ENCODE results near the gene CALN1.

CALN1 gene

DNA sequence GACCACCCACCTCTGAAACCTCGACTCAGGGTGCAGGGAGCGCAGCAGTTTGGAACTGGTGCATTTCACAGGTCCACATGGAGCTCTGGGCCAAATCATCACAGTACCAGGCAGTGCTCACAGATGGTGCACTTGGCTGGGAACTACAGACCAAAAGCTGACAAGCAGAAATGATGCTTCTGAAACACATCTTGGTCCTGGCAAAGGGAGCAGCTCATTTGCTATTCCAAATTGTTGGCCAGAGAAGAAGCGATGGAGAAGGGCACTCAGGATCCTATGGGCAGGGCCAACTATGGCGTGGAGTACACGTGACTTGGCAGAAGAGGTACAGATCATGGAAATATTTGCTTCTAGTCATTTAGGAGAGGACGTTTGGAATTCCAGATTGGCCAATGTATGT, 383.9 kb downstream of the CALN1 start:
- no peak for DNase-seq

DNA sequence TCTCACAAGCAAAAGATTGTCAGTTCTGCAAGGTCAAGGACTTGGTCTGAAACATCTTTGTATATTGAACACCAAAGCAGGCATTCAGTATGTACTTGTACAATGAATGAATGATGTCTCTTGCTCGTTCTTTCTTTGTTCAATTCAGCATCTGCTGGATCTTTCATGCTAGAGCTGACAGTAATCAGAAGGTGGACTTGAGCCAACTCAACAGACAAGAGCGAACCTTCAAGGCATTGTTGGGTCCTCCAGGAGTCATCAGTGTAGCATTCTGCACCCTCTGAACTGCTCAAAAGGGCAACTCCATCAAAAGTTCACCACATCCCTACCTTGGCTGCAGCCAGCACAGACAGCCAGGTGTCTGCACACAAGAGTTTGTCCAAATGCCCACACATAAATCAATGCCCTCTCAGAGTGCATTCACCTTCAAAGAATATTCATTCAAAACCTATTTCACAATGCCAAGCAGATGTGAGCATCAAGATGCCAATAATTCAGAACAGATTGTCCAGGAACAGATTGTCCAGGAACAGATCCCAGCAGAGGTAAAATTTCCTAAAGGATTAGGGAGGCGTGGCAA, 386.7 kb downstream of the CALN1 start:
- DNase-seq: no peak

DNA sequence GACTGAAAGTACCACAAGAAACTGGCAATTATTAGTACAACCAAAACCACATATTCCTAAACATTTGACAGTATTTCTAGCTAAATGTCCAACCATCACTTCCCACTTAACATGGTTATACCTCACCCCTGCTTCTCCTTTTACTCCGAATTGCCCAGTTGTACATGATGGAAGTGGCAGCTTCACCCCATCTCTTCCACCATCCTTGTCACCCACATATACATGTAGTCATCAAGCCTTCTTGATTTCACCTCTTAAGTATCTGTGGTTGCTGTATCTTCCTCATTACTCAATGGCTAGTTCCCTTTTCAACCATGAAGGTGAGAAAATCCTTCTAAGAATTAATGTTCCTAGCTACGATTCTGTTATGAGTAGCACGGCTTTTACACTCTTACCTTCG, 388.2 kb downstream of the CALN1 start:
- DNase-seq: no peak

DNA sequence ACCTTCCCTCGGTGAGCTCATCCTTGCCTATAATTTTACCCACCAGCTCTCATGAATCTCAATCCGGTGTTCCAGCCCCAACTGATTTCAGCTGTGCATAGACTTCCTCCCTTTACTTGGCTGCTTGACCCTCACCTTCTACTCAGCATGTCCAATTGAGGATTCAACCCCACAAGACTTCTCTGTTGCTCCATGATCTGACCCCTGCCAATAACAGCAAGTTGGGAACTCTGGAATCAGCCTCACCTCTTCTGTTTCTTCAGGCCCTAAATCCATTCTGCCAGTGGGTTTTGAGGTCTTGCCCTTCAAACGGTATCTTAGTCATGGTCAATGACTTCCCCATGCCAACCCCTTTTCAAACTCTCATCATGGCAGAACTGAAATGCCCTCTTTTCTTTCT, 390.4 kb downstream of the CALN1 start:
- no peak for DNase-seq

DNA sequence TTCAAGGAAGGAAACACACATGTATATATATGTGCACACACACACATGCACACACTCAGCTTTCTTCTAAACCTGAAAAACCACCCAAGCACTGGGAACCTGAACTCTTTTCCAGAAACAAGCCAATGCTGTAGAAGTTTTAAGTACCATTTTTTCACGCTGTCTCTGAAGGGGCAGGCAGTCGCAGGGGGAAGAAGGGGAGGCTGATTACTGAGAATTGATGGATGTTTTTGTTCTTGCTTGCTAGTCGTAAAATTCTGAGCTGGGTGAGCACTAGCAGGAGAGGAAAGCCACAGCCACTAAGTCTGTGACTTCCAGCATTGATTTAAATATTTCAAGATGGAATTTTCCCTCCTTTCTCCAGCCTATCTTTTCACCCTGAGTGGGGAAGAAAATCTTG, 391.8 kb downstream of the CALN1 start:
- no peak for DNase-seq

DNA sequence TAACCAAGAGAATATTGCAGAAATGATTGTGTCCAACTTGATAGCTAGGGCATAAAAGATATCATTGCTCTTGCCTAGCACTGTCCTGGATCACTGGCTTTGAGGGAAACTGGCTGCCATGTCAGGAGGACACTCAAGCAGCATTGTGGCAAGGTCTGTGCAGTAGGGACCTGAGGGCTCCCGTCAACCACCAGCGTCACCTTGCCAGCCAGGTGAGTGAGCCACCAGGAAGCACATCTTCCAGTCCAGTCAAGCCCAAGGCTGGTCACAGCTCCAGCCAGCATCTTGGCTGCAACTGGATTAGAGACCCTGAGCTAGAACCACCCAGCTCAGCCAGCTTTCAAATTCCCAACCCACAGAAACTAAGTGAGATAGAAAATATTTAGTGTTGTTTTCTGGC, 392.7 kb downstream of the CALN1 start:
- DNase-seq: no peak

DNA sequence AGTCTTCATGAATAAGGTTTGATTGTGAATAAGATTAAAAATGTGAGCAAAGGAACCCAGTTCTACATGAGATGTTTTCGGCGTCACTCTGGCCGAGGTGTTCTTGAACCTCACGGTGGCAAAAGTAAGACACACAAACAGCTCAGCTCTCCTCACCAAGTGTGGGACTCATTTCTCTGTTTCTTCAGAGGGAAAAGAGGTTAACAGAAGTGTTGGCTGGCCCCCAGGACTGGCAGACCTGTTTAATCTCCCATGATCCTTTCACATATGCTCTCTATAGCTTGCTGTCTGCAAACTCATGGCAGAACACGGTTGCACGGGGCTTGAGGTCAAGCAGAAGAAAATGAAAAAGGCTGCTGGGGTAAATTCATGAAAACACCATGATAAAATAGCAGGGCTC, 394.4 kb downstream of the CALN1 start:
- no peak for DNase-seq

DNA sequence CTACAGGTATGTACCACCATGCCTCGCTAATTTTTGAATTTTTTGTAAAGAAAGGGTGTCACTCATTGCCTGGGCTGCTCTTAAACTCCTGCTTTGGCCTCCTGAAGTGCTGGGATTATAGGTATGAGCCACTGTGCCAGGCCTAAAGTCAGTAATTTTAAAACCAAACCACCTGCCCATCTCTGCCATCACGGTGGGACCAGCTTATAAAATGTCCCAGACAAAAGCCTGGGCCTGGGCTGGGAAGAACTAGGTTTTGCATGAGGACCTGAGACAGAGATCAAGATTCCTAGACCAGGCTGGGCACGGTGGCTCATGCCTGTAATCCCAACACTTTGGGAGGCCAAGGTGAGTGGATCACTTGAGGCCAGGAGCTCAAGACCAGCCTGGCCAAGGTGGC, 395.6 kb downstream of the CALN1 start:
- DNase-seq: no peak

DNA sequence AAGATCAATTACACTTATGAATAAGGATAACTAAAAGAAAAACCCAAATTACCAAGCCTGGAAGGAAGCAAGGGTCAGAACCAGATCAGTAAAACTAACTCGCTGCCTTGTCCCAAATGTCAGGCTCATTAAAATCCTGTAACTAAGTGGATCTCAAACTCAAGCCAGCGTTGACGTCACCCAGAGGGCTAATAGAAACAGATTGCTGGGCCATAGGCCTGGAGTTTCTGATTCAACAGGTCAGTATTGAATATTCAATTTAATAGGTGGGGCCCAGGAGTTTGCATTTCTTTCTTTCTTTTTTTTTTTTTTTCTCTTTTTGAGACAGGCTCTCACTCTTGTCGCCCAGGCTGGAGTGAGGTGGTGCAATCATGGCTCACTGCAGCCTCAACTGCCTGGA, 397.0 kb downstream of the CALN1 start:
- DNase-seq: no peak

DNA sequence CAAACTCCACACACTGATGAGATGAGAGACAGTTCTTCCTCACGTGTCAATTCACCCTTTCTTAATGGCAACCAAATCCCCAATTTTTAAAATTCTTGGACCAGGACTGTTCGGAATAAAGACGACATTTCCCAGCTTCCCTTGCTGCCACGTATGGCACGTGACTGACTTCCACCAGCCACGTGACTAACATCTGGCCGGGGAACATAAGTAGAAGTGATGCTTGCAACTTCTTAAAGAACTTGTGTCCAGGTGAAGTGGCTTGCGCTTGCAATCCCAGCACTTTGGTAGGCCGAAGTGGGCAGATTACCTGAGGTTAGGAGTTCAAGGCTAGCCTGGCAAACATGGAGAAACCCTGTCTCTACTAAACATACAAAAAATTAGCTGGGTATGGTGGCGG, 405.1 kb downstream of the CALN1 start:
- DNase-seq: no peak

DNA sequence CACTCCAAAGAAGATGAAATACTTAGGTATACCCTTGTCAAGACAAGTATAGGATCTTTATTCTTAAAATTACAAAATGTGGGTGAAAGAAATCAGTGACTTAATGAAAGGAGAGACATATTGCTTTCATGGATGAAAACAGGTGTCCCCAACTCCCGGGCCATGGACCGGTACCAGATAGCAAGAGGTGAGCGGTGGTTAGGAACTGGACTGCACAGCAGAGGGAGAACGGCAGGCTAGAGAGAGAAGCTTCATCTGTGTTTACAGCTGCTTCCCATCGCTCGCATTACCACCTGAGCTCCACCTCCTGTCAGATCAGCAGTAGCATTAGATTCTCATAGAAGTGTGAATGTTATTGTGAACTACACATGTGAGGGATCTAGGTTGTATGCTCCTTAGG, 408.9 kb downstream of the CALN1 start:
- DNase-seq: no peak

DNA sequence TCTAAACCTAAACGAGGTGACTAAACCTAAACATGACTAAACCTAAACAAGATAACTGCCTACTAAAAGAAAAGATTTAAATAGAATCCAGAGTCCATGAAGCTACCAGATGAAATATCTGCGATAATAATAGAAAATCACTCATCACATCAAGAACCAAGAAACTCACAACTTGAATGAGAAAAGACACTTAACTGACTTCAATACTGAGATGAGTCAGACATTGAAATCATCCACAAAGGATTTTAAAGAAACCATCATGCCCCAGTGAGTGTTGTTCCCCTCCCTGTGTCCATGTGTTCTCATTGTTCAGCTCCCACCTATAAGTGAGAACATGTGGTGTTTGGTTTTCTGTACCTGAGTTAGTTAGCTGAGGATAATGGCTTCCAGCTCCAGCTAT, 416.0 kb downstream of the CALN1 start:
- no peak for DNase-seq

DNA sequence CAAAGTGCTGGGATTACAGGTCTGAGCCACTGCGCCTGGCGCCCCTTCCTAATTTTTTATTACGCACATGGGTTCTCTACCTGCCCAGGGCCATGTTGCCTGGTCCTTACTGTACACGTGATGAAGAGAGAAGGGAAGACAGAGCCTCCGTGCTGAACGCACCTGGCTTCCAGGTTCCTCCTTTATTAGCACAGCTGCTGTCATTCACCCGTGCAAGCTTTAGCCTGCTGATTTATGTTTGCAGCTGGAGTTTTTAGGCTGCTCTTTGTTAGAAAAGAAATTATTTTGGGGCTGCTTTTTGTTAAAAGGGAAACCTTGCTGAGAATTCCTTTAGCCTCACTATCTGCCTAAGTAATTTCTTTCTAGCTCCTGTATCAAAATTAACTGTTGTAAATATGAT, 417.0 kb downstream of the CALN1 start:
- no peak for DNase-seq

DNA sequence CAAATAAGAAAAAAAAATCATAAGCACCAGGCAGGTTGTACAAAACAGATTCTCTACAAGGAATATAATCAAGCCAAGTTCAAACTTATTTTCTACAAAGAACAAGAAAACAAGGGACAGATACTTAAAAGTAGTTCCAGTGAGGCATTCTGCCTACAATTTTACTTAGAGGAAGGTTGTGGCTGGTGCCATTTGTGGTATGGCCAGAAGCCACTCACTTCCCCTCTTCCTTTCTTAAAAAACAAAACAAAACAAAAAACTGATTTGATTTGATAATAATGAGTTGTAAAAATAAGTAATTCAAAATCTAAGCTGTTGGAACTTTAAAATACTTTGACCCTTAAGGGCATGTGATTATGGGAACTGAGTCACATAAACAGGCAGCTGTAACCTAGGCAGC, 420.6 kb downstream of the CALN1 start:
- no peak for DNase-seq

DNA sequence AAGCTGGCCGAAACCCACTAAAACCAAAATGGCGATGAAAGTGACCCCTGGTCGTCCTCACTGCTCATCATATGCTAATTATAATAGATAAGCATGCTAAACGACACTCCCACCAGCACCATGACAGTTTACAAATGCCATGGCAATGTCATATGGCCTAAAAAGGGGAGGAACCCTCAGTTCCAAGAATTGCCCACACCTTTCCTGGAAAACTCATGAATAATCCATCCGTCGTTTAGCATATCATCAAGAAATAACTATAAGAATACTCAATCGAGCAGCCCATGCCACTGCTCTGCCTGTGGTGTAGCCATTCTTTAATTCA, 422.0 kb downstream of the CALN1 start:
- no peak for DNase-seq

DNA sequence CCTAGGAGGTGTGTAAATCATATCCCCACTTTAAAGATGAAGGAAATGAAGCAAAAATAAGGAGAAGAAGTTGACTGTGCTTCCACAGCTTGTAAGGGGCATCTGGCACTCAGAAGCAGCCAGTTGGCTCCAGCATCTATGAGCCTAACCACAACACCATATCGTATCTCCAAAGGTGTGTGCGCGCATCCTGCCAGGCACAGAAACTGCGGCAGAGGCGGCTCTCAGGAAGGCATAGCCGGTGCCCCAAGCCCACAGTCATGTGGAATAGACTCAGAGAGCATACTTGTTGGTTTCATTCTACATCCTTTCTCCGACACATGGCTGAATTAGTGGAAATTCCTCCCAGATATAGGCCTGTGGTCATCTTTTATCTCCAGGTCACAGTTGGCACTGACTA, 423.9 kb downstream of the CALN1 start:
- DNase-seq: no peak

DNA sequence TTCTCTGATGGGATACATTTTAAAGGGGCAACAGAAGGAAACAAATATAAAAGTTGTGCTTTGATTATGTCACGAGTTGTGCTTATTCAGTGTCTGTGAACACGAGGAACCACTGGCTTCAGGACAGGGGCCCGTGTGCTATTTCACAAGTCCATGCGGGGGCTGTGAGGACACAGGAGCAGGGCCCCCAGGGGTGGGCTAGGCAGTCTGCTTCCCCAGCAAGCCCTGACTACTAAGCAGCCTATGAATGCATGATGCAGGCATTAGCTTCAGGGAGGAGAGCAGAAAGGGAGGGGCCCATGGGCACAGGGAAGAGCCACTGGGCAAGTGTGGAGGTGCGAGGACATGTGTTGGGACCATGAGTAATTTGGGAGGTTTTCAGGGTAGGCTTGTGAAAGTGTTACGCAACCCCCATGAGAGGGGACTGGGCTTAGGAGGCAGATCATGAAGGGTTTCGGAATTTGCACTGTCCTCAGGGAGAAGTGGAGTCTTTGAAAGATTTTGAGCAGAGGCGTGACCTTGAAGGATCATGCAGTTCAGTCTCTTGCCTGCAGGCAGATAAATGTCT, 424.9 kb downstream of the CALN1 start:
- no peak for DNase-seq

DNA sequence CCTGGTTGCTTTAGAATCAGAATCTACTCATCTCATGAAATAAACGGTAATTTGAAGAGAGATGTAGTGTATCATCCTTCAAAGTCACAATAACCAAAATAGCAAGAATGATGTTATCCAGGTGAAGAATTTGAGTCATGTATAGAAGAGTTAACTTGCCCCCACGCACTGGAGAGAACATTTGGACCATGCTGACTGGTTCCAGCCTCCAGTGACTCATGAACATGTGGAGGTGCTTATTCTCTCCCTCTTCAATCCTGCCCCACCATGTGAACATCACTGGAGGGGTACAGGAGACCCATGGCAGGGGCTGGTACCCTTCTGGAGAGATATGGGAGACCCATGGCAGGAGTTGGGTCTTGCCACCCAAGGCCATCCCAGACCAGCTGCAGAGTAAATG, 427.8 kb downstream of the CALN1 start:
- no peak for DNase-seq

DNA sequence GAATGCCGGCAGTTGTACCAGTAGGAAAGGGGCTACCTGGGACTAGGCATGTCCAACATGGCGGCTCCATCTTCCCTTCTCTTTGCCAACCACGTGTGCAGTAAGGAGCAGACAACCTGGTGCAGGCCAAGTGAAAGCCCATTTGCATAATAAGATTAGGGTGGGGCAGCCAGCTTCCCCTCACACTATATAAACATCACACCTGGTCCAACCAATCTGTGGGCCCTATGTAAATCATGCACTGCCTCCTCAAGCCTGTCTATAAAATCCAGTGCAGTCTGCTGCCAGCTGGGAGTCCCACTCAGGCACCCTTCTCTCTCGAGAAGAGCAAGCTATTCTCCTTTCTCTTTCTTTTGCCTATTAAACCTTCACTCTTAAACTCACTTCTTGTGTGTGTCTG, 429.3 kb downstream of the CALN1 start:
- DNase-seq: no peak

DNA sequence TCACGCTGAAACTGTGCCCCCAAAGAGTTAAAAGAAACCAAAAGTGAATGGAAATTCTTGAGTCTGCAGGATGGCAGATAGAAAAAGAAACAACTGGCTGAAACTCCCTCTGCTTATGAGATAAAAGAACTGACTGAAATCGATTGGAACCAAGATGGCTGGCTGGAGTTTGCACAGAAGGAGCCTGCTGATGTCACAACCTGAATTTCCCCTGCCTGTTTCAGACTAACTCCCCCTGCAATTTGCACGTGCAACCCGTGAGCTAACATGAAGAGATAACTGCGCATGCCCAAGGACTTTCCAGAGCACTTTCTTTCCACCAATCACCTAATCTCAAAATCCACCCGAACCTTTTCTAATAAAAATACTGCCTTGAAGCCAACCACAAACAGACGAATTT, 435.5 kb downstream of the CALN1 start:
- no peak for DNase-seq

DNA sequence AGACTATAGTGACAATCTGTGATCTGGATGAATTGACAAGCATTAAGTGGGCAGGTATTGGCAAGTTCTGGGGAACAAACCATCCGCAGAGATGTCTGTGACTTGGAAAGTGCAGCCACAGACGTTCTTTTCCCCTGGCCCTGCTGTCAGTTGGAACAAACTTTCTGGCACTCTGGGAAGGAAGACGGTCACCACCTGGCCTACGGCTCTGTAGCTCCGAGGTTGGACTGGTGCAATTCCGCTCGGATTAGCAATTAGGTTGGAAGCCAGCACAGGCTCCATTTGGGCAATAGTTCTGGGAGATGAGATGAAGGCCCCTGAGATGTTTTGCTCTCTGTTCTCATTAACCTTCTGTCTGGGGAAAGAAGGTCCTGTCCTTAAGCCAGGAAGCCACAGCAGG, 437.5 kb downstream of the CALN1 start:
- no peak for DNase-seq

DNA sequence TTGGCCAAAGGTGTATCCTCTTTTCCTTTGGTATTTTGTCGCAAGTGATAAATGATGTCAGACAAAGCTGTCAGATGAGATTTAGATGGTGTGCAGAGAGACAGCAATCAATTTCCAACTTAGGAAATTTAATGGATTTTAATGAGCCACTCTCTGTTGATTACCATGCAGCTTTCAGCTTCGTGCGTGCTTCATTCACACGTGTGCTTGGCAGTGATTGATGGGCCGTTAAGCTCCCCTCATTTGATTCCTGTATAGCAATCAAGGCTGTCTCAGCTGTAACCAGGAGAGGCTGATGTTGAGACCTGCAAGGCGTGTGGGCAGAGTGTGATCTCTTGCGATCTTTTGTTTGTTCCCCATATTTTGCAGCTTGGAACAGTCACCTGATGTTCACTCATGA, 439.6 kb downstream of the CALN1 start:
- DNase-seq: no peak

DNA sequence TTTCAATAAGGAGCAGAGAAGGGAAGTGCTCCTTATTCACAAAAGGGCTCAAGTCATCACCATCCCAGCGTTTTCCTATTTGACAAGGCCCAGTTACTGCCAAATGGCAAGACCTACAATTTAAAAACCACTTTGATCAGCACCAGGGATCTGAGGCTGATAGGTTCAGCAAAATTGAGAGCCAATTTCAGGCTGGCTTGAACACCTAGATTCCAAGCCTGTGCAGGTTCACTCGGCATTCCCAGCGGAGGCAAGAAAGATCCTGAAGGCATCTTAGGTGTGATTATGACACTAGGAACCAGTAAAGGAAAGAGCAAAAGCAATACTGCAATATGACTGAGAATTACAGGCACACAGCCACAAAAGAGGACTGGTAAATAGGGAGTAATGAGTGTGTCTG, 441.4 kb downstream of the CALN1 start:
- DNase-seq: no peak

DNA sequence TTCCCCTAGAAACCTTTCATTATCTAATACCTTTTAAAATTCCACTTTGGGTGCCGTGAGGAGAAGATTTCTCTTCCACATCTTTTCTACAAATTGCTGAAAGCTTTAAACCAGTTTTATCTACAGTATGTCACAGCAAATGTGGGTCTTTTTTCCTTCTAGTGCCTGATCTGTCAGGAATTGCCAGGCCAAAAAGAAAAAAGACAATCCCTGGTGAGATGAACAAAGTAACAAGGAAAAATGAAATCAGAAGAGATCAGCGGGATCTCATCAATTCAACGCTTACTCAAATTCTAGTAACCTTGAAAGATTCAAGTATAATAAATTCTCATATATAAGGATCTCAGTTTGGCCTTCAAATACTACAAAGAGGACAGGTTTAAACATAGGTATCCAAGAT, 449.5 kb downstream of the CALN1 start:
- no peak for DNase-seq

DNA sequence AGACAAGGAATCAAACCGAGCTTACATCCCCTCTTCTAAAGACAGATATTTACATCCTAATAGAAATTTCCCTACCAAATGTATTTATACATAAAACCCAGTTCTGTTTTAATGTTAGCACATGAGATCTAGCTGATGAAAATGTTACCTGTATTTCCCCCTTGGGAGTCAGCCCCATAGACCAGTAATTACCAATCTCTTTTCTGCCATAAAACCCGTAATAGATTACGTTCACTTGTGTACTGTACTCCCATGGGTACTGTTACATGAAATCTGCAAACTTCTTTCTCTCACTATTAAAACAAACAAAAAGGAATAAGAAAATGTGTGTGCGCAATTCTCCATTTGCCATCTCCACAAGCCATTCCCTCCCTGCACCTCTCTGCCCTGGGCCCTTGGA, 450.9 kb downstream of the CALN1 start:
- no peak for DNase-seq

DNA sequence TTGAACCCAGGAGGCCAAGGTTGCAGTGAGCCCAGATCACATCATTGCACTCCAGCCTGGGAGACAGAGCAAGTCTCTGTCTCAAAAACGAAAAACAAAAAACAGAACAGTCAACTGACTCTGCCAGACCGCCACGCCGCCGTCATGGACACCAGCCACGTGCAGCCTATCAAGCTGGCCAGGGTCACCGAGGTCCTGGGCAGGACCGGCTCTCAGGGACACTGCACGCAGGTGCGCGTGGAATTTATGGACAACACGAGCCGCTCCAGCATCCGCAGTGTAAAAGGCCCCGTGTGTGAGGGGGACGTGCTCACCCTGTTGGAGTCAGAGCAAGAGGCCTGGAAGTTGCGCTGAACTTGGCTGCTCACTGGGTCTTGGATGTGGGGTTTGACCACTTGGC, 470.0 kb downstream of the CALN1 start:
- DNase-seq: no peak

All from activated CD4-positive, alpha-beta T cell treated with anti-CD3 and anti-CD28 coated beads, Interleukin-2, amount 50 U/mL, for 1 hour (primary cell).